Kidney tubule cell (primary cell): ENCODE data around the gene ZNF154.
A peak's percentile ranks its signal among the peaks of the same experiment; 100 is the strongest.

Experiments
- DNase-seq: peaks from one replicate; pipeline ENCODE4 v3.0.0-alpha.2; 2018; ENCODE audit warnings: low spot score

The ZNF154 gene

GRCh38 chr19:57675881-57676280, 33.1 kb downstream of the ZNF154 start:
- no peak for DNase-seq

GRCh38 chr19:57672466-57672865, 36.5 kb downstream of the ZNF154 start:
- no peak for DNase-seq

GRCh38 chr19:57671124-57671895, 37.7 kb downstream of the ZNF154 start:
- DNase-seq: no peak

- no peak for DNase-seq
Measured at GRCh38 chr19:57668635-57669034, 40.4 kb downstream of the ZNF154 start, which contains the start of gene ZSCAN4. Gene ZSCAN4 (plus strand): TSS chr19:57668935. CDS start chr19:57676146, 7,211 bp downstream.

- no peak for DNase-seq
Measured at GRCh38 chr19:57667228-57667627, 41.8 kb downstream of the ZNF154 start.

GRCh38 chr19:57665261-57665806, 43.7 kb downstream of the ZNF154 start:
- no peak for DNase-seq

- DNase-seq: peak; percentile 38
Measured at GRCh38 chr19:57664269-57665127, 44.5 kb downstream of the ZNF154 start.

GRCh38 chr19:57656346-57656745, 52.7 kb downstream of the ZNF154 start:
- no peak for DNase-seq

GRCh38 chr19:57655443-57655842, 53.6 kb downstream of the ZNF154 start:
- no peak for DNase-seq

- DNase-seq: no peak
Measured at GRCh38 chr19:57653689-57654088, 55.3 kb downstream of the ZNF154 start.

- DNase-seq: no peak
Measured at GRCh38 chr19:57651654-57651996, 57.4 kb downstream of the ZNF154 start.

GRCh38 chr19:57648331-57649003, 60.5 kb downstream of the ZNF154 start:
- DNase-seq: no peak
